IMR-90 (cell line): ENCODE measurements around the gene TRABD. TPM values are rescaled to one million over a fixed set of nuclear protein-coding genes. Genes with fewer than 3 reads are reported as not detected.

Experiments
- ATAC-seq: fragments of 200-7000 bp; cut with Tn5 transposase; 2 replicates; pipeline ENCODE4 v1.9.1; 2020; ENCODE audit warnings: low read depth, mild to moderate bottlenecking, moderate library complexity
- BruUV-seq: library from RNA; stranded (reverse); fragments of 400-500 nt; replicated peaks from 2 replicates; lab custom pipeline; 2021; lab: Mats Ljungman, UMichigan
- CTCF ChIA-PET: fragments of 300-600 bp; formaldehyde crosslinking; extraction: SDS; loops from one replicate; lab custom pipeline; 2021; ENCODE audit warnings: antibody characterized with exemption; lab: Yijun Ruan, JAX
- POLR2A ChIA-PET: fragments of 300-600 bp; sonication (Branson Sonifier 250); formaldehyde crosslinking; loops from one replicate; lab custom pipeline; 2022; ENCODE audit warnings: antibody characterized with exemption; ENCODE audit not compliant: unreplicated experiment; lab: Charles Lee
- DNase-seq: peaks from one replicate; pipeline ENCODE4 v3.0.0; 2013
- H2AFZ ChIP-seq: replicated peaks from 2 replicates; pipeline ENCODE3; 2013; ENCODE audit warnings: low read length, mild to moderate bottlenecking; ENCODE audit not compliant: poor library complexity
- H2AK5ac ChIP-seq: 2 replicates; pipeline ENCODE4 v1.6.1; 2013; ENCODE audit warnings: low read depth, low read length, inconsistent platforms
- H2AK9ac ChIP-seq: replicated peaks from 2 replicates; pipeline ENCODE3; 2013; ENCODE audit warnings: mild to moderate bottlenecking, low read depth, low read length, moderate library complexity; ENCODE audit not compliant: poor library complexity
- H2BK120ac ChIP-seq: 2 replicates; pipeline ENCODE4 v1.6.1; 2013; ENCODE audit warnings: low read depth, low read length, inconsistent platforms
- H2BK15ac ChIP-seq: 3 replicates; pipeline ENCODE4 v1.6.1; 2013; ENCODE audit warnings: low read depth, low read length, inconsistent platforms
- H2BK20ac ChIP-seq: 2 replicates; pipeline ENCODE4 v1.6.1; 2013; ENCODE audit warnings: low read depth, mild to moderate bottlenecking, inconsistent platforms, low read length, moderate library complexity
- H2BK5ac ChIP-seq: 2 replicates; pipeline ENCODE4 v1.6.1; 2013; ENCODE audit warnings: mild to moderate bottlenecking, low read depth, low read length, inconsistent platforms; ENCODE audit not compliant: poor library complexity, severe bottlenecking
- H3K14ac ChIP-seq: replicated peaks from 2 replicates; pipeline ENCODE4 v1.6.1; 2013; ENCODE audit warnings: low read depth, low read length, inconsistent platforms
- H3K18ac ChIP-seq: 2 replicates; pipeline ENCODE4 v1.6.1; 2013; ENCODE audit warnings: low read depth, low read length, control low read depth
- H3K23ac ChIP-seq: 2 replicates; pipeline ENCODE4 v1.6.1; 2013; ENCODE audit warnings: low read depth, low read length, inconsistent platforms
- H3K27ac ChIP-seq: 2 replicates; pipeline ENCODE4 v1.5.1; 2013; ENCODE audit warnings: mild to moderate bottlenecking, control low read depth, low read length; ENCODE audit not compliant: insufficient read depth
- H3K27me3 ChIP-seq: 2 replicates; pipeline ENCODE4 v1.6.1; 2013; ENCODE audit warnings: low read length; ENCODE audit not compliant: control insufficient read depth, insufficient read depth
- H3K36me3 ChIP-seq: 2 replicates; pipeline ENCODE4 v1.6.1; 2013; ENCODE audit warnings: low read length, mixed read lengths; ENCODE audit not compliant: control insufficient read depth, insufficient read depth
- H3K4ac ChIP-seq: 2 replicates; pipeline ENCODE4 v1.6.1; 2013; ENCODE audit warnings: low read depth, low read length, inconsistent platforms
- H3K4me1 ChIP-seq: 2 replicates; pipeline ENCODE4 v1.6.1; 2013; ENCODE audit warnings: low read length, mixed read lengths; ENCODE audit not compliant: control insufficient read depth, insufficient read depth
- H3K4me2 ChIP-seq: 2 replicates; pipeline ENCODE4 v1.6.1; 2013; ENCODE audit warnings: low read depth, mild to moderate bottlenecking, control low read depth, low read length, moderate library complexity
- H3K4me3 ChIP-seq: 2 replicates; pipeline ENCODE4 v1.5.1; 2013; ENCODE audit warnings: low read depth, mild to moderate bottlenecking, control low read depth, low read length, moderate library complexity; ENCODE audit not compliant: insufficient read depth
- H3K56ac ChIP-seq: 2 replicates; pipeline ENCODE4 v1.6.1; 2013; ENCODE audit warnings: low read length, inconsistent platforms; ENCODE audit not compliant: insufficient read depth; ENCODE audit errors: extremely low read depth
- H3K79me1 ChIP-seq, 2 experiments: 2 replicates each; pipeline ENCODE4 v1.6.1; 2013; ENCODE audit warnings: low read length in 2 of 2, inconsistent platforms in 1 of 2, low read depth in 1 of 2
- H3K9ac ChIP-seq: 2 replicates; pipeline ENCODE4 v1.6.1; 2013; ENCODE audit warnings: low read depth, low read length, control low read depth
- H3K9me1 ChIP-seq: 2 replicates; pipeline ENCODE4 v1.6.1; 2013; ENCODE audit warnings: low read length, inconsistent platforms; ENCODE audit not compliant: insufficient read depth
- H3K9me3 ChIP-seq: 2 replicates; pipeline ENCODE4 v1.6.1; 2013; ENCODE audit warnings: low read length; ENCODE audit not compliant: control insufficient read depth, insufficient read depth
- H4K20me1 ChIP-seq: 2 replicates; pipeline ENCODE4 v1.6.1; 2013; ENCODE audit warnings: low read length, inconsistent platforms; ENCODE audit not compliant: insufficient read depth
- H4K5ac ChIP-seq: 2 replicates; pipeline ENCODE4 v1.6.1; 2013; ENCODE audit warnings: mild to moderate bottlenecking, low read depth, low read length, control low read depth
- H4K8ac ChIP-seq, 2 experiments: 2 replicates each; pipeline ENCODE4 v1.6.1; 2013; ENCODE audit warnings: low read depth in 2 of 2, low read length in 2 of 2, control low read depth in 1 of 2, inconsistent platforms in 1 of 2
- H4K91ac ChIP-seq: 2 replicates; pipeline ENCODE4 v1.6.1; 2013; ENCODE audit warnings: low read depth, low read length, inconsistent platforms; ENCODE audit not compliant: insufficient read depth
- BHLHE40 ChIP-seq: fragments of 150-350 bp; IDR thresholded peaks from 2 replicates; pipeline ENCODE4 v1.6.1; 2016; ENCODE audit warnings: mild to moderate bottlenecking, low read depth, low read length
- CEBPB ChIP-seq: IDR thresholded peaks from 2 replicates; pipeline ENCODE4 v1.6.1; 2012; ENCODE audit warnings: low read depth, low read length, improper control_type of control experiment
- CHD1 ChIP-seq: IDR thresholded peaks from 2 replicates; pipeline ENCODE4 v1.6.1; 2012; ENCODE audit warnings: low read depth, low read length, improper control_type of control experiment
- CTCF ChIP-seq: conservative IDR thresholded peaks from 2 replicates; pipeline ENCODE4 v1.5.1; 2012; ENCODE audit warnings: mild to moderate bottlenecking, low read depth, low read length, improper control_type of control experiment
- ELK1 ChIP-seq: fragments of 150-350 bp; IDR thresholded peaks from 2 replicates; pipeline ENCODE4 v1.6.1; 2016; ENCODE audit warnings: low read depth, mild to moderate bottlenecking, low read length, moderate library complexity, borderline replicate concordance
- FOS ChIP-seq: fragments of 150-350 bp; IDR thresholded peaks from 2 replicates; pipeline ENCODE4 v1.6.1; 2016; ENCODE audit warnings: low read depth, low read length
- MAFK ChIP-seq: IDR thresholded peaks from 2 replicates; pipeline ENCODE4 v1.6.1; 2012; ENCODE audit warnings: low read depth, low read length, improper control_type of control experiment
- MAZ ChIP-seq: IDR thresholded peaks from 2 replicates; pipeline ENCODE4 v1.6.1; 2012; ENCODE audit warnings: low read depth, mild to moderate bottlenecking, low read length, improper control_type of control experiment, moderate library complexity, borderline replicate concordance
- MXI1 ChIP-seq: IDR thresholded peaks from 2 replicates; pipeline ENCODE4 v1.6.1; 2012; ENCODE audit warnings: low read depth, mild to moderate bottlenecking, low read length, moderate library complexity, borderline replicate concordance
- NFE2L2 ChIP-seq: fragments of 150-350 bp; IDR thresholded peaks from 2 replicates; pipeline ENCODE4 v1.6.1; 2016; ENCODE audit warnings: low read depth, mild to moderate bottlenecking, low read length
- POLR2A ChIP-seq: IDR thresholded peaks from 2 replicates; pipeline ENCODE4 v1.6.1; 2012; ENCODE audit warnings: mild to moderate bottlenecking, low read depth, low read length
- RAD21 ChIP-seq: IDR thresholded peaks from 2 replicates; pipeline ENCODE4 v1.6.1; 2012; ENCODE audit warnings: low read length, improper control_type of control experiment
- RCOR1 ChIP-seq: IDR thresholded peaks from 2 replicates; pipeline ENCODE4 v1.6.1; 2012; ENCODE audit warnings: mild to moderate bottlenecking, low read length, improper control_type of control experiment; ENCODE audit not compliant: insufficient replicate concordance
- SMC3 ChIP-seq: fragments of 150-350 bp; IDR thresholded peaks from 2 replicates; pipeline ENCODE4 v1.6.1; 2016; ENCODE audit warnings: low read depth, mild to moderate bottlenecking, antibody characterized with exemption, low read length, moderate library complexity
- USF2 ChIP-seq: fragments of 150-350 bp; IDR thresholded peaks from 2 replicates; pipeline ENCODE4 v1.6.1; 2017; ENCODE audit warnings: mild to moderate bottlenecking, antibody characterized with exemption, low read length, low read depth
- WGBS, 2 experiments: methylation state at CpG; one replicate each; pipeline versions ENCODE4 v1.1.5 to v1.1.7; 2013; ENCODE audit warnings: missing lambda C conversion rate in 2 of 2; ENCODE audit not compliant: insufficient read length in 1 of 2; ENCODE audit errors: extremely low coverage in 2 of 2; 5-methylcytosine and 5-hydroxymethylcytosine counted together
- dilution Hi-C: fragments of 300-500 bp; cut with HindIII; formaldehyde crosslinking; loops from one replicate; pipeline ENCODE4 v1.14.3; 2018; ENCODE audit warnings: low sequenced_read_pairs; ENCODE audit not compliant: unreplicated experiment
- in situ Hi-C: fragments of 300-500 bp; cut with MboI; formaldehyde crosslinking; loops from 3 replicates; pipeline ENCODE4 v1.14.3; 2019; ENCODE audit warnings: low sequenced_read_pairs, inconsistent platforms, mixed read lengths
- intact Hi-C: fragments of 100-400 bp; cut with micrococcal nuclease; formaldehyde crosslinking; loops from 2 replicates; pipeline ENCODE4 v1.10.0; 2022
- polyA plus RNA-seq, 3 experiments: library from polyadenylated mRNA; depleted of rRNA; stranded (reverse); fragments of >200 nt; gene quantifications; 2 replicates each; pipeline ENCODE4 v1.2.3, GENCODE V29; 2012; ENCODE audit warnings: low replicate concordance in 1 of 3
- total RNA-seq: library from RNA; depleted of rRNA; stranded (reverse); fragments of >200 nt; gene quantifications from 2 replicates; pipeline ENCODE4 v1.2.3, GENCODE V29; 2012

TRABD gene
- total and polyA plus RNA-seq, 2 of the 4 experiments (the other 2 are of a cell fraction) = 13.4 to 42.7 TPM

- Histone ChIP-seq H3K18ac (no peak overlapping the region), H4K5ac (no peak overlapping the region), H3K27ac (no peak overlapping the region), H4K8ac (no peak overlapping the region), H3K27me3 (peaks cover 27% of the 10 kb centered on the region), H2BK120ac (no peak overlapping the region), H2BK15ac (no peak overlapping the region), H3K56ac (no peak overlapping the region), H2AK9ac (no peak overlapping the region), H2AFZ (no peak overlapping the region), H2AK5ac (no peak overlapping the region), H3K9me1 (no peaks in the 10 kb centered on the region), H4K20me1 (no peaks in the 10 kb centered on the region), H3K14ac (no peak overlapping the region), H3K4me2 (no peak overlapping the region), H3K4me3 (no peak overlapping the region), H4K91ac (no peak overlapping the region), H3K4ac (no peak overlapping the region), H3K4me1 (no peaks in the 10 kb centered on the region), H3K36me3 (no peaks in the 10 kb centered on the region; the same call in 1 of the 2 replicates), H2BK20ac (no peak overlapping the region), H3K9ac (no peak overlapping the region), H3K79me1 (no peaks in the 10 kb centered on the region), H2BK5ac (no peak overlapping the region), H3K23ac (no peak overlapping the region), H3K9me3 (no peaks in the 10 kb centered on the region)
- ChIA-PET CTCF (no interaction called here), POLR2A (no interaction called here)
- 60% methylated on average over 6 of the region's 11 CpGs; no CpG with 5 or more reads in 1 of the 2 experiments for WGBS, 2 experiments
- in situ Hi-C loops = no loop called here
- DNase-seq (no peak), ATAC-seq (no peak)
- intact Hi-C loops = no loop called here
- BruUV-seq = no TSS peak
- dilution Hi-C loops = no loop called here
- no peak for TF ChIP-seq RAD21
- TF ChIP-seq CEBPB = no peak
- TF ChIP-seq RCOR1 = no peak
- TF ChIP-seq USF2 = no peak
- no peak for TF ChIP-seq BHLHE40
- TF ChIP-seq POLR2A = no peak
- TF ChIP-seq MXI1 = no peak
- no peak for TF ChIP-seq CTCF
- no peak for TF ChIP-seq CHD1
- TF ChIP-seq SMC3 = no peak
- no peak for TF ChIP-seq ELK1
- no peak for TF ChIP-seq MAZ
- no peak for TF ChIP-seq NFE2L2
- TF ChIP-seq MAFK = no peak
- no peak for TF ChIP-seq FOS
Measured at GRCh38 chr22:50167689-50168489, 17.8 kb upstream of the TRABD start.
